ENCODE data around the gene ELP1. TPM values are rescaled to one million over a fixed set of nuclear protein-coding genes. Genes with fewer than 3 reads are reported as not detected.

The ELP1 gene, protein sequence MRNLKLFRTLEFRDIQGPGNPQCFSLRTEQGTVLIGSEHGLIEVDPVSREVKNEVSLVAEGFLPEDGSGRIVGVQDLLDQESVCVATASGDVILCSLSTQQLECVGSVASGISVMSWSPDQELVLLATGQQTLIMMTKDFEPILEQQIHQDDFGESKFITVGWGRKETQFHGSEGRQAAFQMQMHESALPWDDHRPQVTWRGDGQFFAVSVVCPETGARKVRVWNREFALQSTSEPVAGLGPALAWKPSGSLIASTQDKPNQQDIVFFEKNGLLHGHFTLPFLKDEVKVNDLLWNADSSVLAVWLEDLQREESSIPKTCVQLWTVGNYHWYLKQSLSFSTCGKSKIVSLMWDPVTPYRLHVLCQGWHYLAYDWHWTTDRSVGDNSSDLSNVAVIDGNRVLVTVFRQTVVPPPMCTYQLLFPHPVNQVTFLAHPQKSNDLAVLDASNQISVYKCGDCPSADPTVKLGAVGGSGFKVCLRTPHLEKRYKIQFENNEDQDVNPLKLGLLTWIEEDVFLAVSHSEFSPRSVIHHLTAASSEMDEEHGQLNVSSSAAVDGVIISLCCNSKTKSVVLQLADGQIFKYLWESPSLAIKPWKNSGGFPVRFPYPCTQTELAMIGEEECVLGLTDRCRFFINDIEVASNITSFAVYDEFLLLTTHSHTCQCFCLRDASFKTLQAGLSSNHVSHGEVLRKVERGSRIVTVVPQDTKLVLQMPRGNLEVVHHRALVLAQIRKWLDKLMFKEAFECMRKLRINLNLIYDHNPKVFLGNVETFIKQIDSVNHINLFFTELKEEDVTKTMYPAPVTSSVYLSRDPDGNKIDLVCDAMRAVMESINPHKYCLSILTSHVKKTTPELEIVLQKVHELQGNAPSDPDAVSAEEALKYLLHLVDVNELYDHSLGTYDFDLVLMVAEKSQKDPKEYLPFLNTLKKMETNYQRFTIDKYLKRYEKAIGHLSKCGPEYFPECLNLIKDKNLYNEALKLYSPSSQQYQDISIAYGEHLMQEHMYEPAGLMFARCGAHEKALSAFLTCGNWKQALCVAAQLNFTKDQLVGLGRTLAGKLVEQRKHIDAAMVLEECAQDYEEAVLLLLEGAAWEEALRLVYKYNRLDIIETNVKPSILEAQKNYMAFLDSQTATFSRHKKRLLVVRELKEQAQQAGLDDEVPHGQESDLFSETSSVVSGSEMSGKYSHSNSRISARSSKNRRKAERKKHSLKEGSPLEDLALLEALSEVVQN (N-terminal part only)
- total RNA-seq (2022; extraction: Qiagen RNA extraction): 18.2 to 20.3 TPM (median 19.1 TPM) in 5 replicates

DNA sequence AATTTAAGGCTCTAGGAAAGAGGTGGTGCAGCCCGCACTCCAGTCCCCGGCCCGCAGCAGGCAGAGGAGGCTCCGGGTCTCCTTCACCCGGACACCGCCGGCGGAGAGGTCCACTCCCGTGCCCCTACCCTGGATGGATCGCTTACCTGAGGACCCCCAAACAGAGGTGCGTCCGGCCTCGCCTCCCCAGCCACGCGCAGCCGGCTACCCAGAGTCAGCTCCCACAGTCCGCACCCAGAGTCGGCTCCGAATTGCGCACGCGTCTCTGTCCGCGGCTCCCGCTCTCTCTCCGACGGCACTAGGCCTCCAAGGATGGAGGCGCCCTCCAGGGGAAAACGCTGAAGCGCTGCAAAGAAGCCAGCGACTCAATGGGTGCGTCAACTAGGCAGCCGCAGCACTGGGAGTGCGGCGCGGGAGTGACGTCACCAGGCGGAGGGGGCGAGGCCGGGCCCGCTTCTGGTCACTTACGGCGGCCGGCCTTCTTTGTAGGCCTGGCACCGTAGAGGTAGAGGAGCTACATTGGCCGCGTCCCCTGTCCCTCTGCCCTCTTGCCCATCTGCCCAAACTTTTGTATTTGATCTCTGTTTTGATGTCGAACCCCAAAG lies at the start of gene ELP1:
Gene ELP1 (minus strand): TSS at position 407 of the 605 bp plus-strand sequence. CDS start 2,978 bp downstream, outside the sequence.

DNA sequence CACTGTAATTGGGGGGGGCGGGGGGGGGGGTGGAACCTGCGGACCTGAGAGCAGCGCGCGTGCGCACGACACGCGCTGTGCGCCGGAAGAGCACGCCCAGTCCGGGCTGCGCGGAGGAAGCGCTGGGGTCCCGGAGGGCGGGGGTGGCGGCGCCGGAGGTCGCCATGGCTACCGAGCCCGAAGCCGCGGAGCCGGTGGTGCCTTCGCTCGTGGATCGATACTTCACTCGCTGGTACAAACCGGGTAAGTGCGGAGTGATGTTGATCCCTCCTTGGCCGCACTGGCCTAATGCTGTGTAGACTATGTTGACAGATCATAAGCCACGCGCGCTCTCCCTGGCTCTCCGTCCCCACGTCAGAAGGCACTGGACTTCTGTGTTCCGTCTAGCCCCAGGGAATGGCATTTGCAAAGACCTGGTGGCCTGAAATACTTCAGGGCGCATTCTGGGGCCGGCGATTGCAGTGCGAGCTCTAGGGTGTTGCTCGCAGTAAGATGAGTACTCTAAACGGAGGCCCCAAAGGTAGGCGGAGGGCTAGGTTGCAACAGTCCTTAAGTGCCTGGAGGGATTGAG lies 484 bp upstream of the ELP1 start, which contains the start of gene ABITRAM:
Gene ABITRAM (plus strand): TSS at position 78 of the 571 bp plus-strand sequence. CDS start 87 bp downstream, at position 165.

DNA sequence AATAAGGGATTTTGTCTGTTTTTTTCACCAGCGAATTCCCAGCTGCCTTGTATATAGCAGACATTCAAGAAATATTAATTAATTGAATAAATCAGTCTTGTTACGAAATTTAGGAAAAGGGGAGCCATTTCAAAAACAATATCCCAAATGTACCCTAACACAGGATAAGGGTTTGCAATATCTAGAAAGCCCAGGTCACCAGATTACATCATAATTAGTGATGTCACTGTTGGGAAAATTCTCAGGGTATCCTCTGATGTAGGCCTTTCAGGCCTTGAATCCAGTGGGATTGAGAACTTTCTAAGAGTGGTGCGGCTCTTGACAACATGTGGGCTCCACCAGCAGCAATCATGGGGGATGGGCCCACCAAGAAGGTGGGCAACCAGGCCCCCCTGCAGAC lies 71.9 kb downstream of the ELP1 start, which contains the start of gene ACTL7A:
Gene ACTL7A (plus strand): TSS at position 270 of the 400 bp plus-strand sequence. CDS start 57 bp downstream, at position 327.

DNA sequence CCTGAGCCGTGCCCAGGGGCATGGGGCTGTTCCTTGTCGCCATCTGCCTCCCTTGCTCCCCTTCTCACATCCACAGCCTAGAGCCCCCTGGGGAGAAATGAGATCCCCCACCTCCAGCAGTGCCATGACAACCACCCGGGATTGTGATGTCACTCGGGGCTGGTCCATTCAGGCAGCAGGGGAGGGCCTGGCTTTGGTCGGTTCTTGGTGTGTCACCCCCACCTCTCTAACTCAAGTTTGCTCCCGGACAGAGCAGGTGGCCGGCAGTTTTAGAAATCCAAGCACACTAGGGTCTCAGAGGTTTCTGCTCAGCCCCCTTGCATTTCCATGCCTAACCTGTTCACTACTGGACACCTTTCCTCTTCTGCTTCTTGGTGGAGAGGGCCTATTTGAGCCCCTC lies 78.0 kb downstream of the ELP1 start, which contains the start of gene ACTL7B:
Gene ACTL7B (minus strand): TSS at position 99 of the 400 bp plus-strand sequence. CDS start 56 bp downstream, at position 43.

Other genes with a start within 250 kb of the ELP1 start
- gene ACTL7B, start 78.1 kb downstream of the ELP1 start, total RNA-seq (2022; extraction: Qiagen RNA extraction): not detected in 5 replicates
- gene ACTL7A, start 71.9 kb downstream of the ELP1 start, total RNA-seq (2022; extraction: Qiagen RNA extraction): not detected in 5 replicates
- 20.3 to 24.7 TPM (median 22.5 TPM) in 5 replicates for gene ABITRAM, start 276 bp upstream of the ELP1 start, total RNA-seq (2022; extraction: Qiagen RNA extraction)
- 48.4 to 53.5 TPM (median 53.3 TPM) in 5 replicates for gene CTNNAL1, start 79.4 kb upstream of the ELP1 start, total RNA-seq (2022; extraction: Qiagen RNA extraction)
- 38.7 to 57.8 TPM (median 52.1 TPM) in 5 replicates for gene TMEM245, start 185.8 kb upstream of the ELP1 start, total RNA-seq (2022; extraction: Qiagen RNA extraction)
- gene FRRS1L, start 233.1 kb upstream of the ELP1 start, total RNA-seq (2022; extraction: Qiagen RNA extraction): 0.13 to 0.63 TPM (median 0.24 TPM) in 5 replicates

Data from A549 treated with Mapracorat at 1 μM for 4 hours (cell line).